SK-N-SH treated with all-trans-retinoic acid at 6 μM for 48 hours (cell line): ENCODE measurements around the gene ICAM3.

Experiments used
- OSR1 ChIP-seq: fragments of 250-450 bp; sonication (Bioruptor Pico); IDR thresholded peaks from 2 replicates; pipeline ENCODE4 v1.8.0; 2022; ENCODE audit warnings: moderate library complexity, mild to moderate bottlenecking, inconsistent platforms
- PATZ1 ChIP-seq: fragments of 250-450 bp; sonication (Bioruptor Pico); IDR thresholded peaks from 2 replicates; pipeline ENCODE4 v1.8.0; 2020; ENCODE audit warnings: mild to moderate bottlenecking, moderate library complexity, borderline replicate concordance

DNA sequence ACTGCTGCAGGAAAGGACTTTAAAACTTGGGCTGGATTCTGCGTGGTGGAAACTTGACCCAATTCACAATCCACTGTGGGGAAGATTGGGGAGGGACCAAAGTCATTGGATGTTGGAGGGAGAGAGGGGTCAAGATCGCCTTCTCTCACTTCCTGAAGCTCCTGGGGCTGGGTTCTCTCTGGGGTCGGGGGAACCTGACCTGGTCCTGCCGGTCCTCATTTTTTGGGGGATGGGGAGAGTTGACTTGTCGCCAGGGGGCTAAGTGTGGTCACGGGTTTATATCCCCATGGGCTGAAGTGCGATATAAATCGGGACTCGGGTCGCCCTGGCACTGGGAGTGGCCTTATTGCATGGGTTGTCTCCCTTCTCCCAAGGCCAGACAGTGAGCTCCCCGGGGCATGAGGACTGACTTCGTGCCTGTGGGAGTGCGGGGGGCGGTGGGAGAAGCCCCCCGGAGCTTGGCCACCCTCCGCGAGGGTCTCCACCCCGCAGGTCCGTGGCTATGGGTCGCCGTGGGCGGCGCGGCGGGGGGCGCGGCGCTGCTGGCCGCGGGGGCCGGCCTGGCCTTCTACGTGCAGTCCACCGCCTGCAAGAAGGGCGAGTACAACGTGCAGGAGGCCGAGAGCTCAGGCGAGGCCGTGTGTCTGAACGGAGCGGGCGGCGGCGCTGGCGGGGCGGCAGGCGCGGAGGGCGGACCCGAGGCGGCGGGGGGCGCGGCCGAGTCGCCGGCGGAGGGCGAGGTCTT, 43.4 kb downstream of the ICAM3 start:
- no peak for TF ChIP-seq PATZ1 (CRISPR knock-in tag)
- TF ChIP-seq OSR1 (CRISPR knock-in tag), result no peak
